IPS-20b (cell line): ENCODE measurements around the gene POLE3.
"Not testable (repeated sequence)": the region's sequence is repeated elsewhere in the genome, so short reads cannot be mapped to it uniquely, and the experiment has no call there.

Source experiments
- H3K27ac ChIP-seq: one replicate; pipeline ENCODE4 v1.5.1; 2013; ENCODE audit warnings: low read length
- H3K27me3 ChIP-seq: 2 replicates; pipeline ENCODE4 v1.6.1; 2013; ENCODE audit warnings: mild to moderate bottlenecking, low read length, inconsistent platforms; ENCODE audit not compliant: insufficient read depth
- H3K36me3 ChIP-seq: 2 replicates; pipeline ENCODE4 v1.6.1; 2013; ENCODE audit warnings: low read depth, mild to moderate bottlenecking, inconsistent platforms, low read length, moderate library complexity; ENCODE audit not compliant: insufficient read depth
- H3K4me1 ChIP-seq: 2 replicates; pipeline ENCODE4 v1.6.1; 2013; ENCODE audit warnings: mild to moderate bottlenecking, control low read depth, inconsistent platforms, low read length, moderate library complexity; ENCODE audit not compliant: insufficient read depth
- H3K4me3 ChIP-seq: 2 replicates; pipeline ENCODE4 v1.5.1; 2013; ENCODE audit warnings: mild to moderate bottlenecking, low read length, inconsistent platforms
- H3K9ac ChIP-seq: 2 replicates; pipeline ENCODE4 v1.6.1; 2013; ENCODE audit warnings: low read depth, mild to moderate bottlenecking, inconsistent platforms, low read length, moderate library complexity
- H3K9me3 ChIP-seq: 2 replicates; pipeline ENCODE4 v1.6.1; 2013; ENCODE audit warnings: mild to moderate bottlenecking, low read depth, low read length, inconsistent platforms; ENCODE audit not compliant: insufficient read depth

The POLE3 gene, protein sequence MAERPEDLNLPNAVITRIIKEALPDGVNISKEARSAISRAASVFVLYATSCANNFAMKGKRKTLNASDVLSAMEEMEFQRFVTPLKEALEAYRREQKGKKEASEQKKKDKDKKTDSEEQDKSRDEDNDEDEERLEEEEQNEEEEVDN

DNA sequence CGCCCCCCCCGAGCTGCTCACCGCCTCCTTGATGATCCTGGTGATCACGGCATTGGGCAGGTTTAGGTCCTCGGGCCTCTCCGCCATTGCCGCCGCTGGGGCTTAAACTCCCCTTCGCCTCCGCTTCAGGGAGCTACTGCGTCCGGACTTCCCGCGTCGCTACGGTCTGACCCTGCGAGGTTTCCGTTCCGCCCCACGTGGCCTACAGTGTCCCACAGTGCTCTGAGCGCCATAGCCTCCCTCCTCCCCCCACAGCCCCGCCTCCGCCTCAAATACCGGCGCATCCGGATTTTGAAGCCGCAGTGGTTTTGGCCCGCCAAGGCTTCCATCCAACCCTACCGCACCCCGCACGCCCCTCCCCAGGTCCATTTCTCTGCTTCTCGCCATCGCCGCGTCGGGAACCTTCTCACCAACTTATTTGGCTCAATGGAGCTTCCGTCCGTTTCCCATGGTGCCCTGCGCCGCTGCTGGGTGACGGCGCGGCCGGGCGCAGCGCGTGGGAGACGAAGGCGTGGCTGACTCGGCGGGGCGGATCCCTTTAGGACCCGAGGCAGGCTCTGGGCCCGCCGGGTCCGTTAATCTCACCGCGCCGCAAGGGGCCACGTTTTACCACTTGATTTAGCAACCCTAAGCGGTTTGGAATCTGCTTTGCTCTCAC lies at the start of gene POLE3, which contains the start of gene C9orf43:
POLE3 (minus strand) TSS at position 469 of the 658 bp plus-strand sequence; CDS start at position 87, 382 bp downstream.
C9orf43 (plus strand) TSS at position 541 of the 658 bp plus-strand sequence. CDS start 2,747 bp downstream, outside the sequence.
- Histone ChIP-seq H3K9me3 (no peaks in the 10 kb centered on the region), H3K27ac (peak within 1 kb of the TSS; percentile 96), H3K9ac (peak within 1 kb of the TSS; percentile 97), H3K27me3 (no peaks in the 10 kb centered on the region), H3K4me1 (peaks cover 3% of the 10 kb centered on the region; the same call in 1 of the 2 replicates), H3K36me3 (peaks cover 27% of the 10 kb centered on the region), H3K4me3 (peak within 1 kb of the TSS; percentile 94)

DNA sequence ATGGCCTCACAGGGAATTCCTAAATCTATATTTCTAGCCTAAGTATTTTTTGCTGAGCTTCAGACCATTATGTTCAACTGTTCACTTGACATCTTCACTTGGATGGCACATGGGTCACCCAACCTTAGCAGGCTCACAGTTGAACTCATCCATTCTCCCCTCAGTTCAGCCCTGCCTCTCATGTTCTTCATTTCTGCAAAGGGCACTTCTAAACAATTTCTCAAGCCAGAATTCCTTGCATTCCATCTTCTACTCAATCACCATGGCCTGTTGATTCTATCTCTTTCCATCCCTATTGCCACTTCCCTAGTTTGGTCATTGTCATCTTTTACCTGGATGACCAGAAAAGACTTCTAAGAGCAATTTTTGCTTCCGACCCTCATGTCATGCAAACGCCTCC lies 45.8 kb upstream of the POLE3 start:
- H3K9ac ChIP-seq: no peak overlapping the region
- H3K4me3 ChIP-seq: no peak overlapping the region
- peaks cover 6% of the 10 kb centered on the region; the same call in 1 of the 2 replicates for H3K27me3 ChIP-seq
- H3K9me3 ChIP-seq: no peaks in the 10 kb centered on the region
- no peak overlapping the region for H3K27ac ChIP-seq
- H3K36me3 ChIP-seq: no peaks in the 10 kb centered on the region
- H3K4me1 ChIP-seq: peaks cover 12% of the 10 kb centered on the region; the same call in 1 of the 2 replicates

DNA sequence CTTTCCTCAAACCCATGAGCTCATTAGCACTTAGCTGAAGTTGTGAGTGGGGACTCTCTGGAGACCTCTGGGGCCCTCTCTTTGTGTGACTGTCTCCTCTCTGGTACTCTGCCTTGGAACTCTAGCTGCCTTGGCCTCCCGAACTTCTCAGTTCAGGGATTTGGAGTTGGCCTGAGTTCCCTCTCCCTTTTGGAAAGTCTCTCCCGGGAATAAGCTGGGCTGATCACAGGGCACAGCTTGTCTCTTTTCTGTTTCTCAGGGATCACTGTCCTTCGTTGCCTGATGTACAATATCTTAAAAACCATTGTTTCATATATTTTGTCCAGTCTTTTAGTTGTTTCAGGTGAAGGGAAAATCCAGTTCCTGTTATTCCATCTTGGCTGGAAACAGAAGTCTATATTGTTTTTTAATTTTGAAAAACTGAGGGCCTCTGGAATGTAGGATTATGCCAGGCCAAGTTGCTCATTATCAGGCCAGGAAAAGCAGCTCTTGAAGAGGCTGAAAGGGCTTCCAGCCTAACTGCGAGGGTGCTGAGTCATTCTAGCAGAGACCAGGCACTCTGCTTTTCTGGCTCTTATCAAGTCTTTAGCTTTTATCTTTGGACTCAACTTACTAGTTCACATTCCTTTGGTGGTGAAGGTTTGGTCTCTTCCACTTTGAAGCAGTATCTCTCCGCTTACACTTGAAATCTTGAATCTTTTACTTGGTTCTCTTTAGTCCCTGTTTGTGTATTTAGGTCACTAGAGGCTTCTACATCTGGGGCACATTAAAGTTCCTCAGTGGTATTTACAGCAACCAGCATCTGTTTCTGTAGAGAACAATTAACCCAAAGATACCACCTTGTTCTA lies 44.7 kb upstream of the POLE3 start:
- no peak overlapping the region for H3K27ac ChIP-seq

DNA sequence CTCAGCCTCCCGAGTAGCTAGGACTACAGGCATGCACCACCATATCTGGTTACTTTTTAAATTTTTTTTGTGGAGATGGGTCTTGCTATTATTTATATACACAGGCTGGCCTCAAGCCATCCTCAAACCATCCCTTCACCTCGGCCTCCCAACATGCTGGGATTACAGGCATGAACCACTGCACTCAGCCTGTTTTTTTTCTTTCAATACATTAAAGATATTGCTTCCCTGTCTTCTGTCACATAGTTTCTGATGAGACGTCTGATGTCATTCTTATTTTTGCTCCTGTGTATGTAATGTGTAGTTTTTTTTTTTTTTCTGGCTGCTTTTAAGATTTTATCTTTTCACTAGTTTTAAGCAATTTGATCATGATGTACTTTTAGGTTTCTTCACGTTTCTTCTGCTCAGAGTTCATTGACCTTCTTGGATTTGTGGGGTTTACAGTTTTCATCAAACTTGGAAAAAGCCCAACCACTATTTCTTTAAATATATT lies 41.7 kb upstream of the POLE3 start:
- Histone ChIP-seq H3K4me1 (peaks cover 12% of the 10 kb centered on the region; the same call in 1 of the 2 replicates), H3K4me3 (no peak overlapping the region), H3K9ac (no peak overlapping the region), H3K27ac (no peak overlapping the region), H3K27me3 (no peaks in the 10 kb centered on the region), H3K36me3 (no peaks in the 10 kb centered on the region), H3K9me3 (no peaks in the 10 kb centered on the region)

More for the DNA sequence above, 44.7 kb upstream of the POLE3 start:
- Histone ChIP-seq H3K4me3 (no peak overlapping the region), H3K9me3 (no peaks in the 10 kb centered on the region), H3K27me3 (no peaks in the 10 kb centered on the region), H3K4me1 (peaks cover 12% of the 10 kb centered on the region; the same call in 1 of the 2 replicates), H3K36me3 (no peaks in the 10 kb centered on the region), H3K9ac (peak overlapping the region; percentile 38; the same call in 1 of the 2 replicates)

DNA sequence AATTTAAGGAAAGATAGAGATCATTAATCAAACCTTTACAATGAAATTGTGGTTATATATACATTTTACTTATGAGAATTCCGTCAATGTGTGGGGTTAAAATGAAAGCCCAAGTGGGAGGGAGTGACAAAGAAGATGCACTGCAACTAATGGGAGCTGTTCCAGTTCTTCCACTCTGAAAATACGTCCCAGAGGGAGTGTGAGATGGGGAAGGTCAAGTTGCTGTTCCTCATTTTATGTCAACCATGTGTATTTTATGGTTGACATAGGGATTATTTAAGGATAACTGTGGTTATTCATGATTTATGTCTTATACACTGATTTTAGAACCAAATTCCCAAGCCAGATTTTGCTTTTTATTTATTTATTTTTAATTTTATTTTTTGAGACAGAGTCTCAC lies 38.9 kb upstream of the POLE3 start:
- no peak overlapping the region for H3K4me3 ChIP-seq
- no peak overlapping the region for H3K9ac ChIP-seq
- no peak overlapping the region for H3K27ac ChIP-seq
- H3K9me3 ChIP-seq: no peaks in the 10 kb centered on the region
- no peaks in the 10 kb centered on the region for H3K36me3 ChIP-seq
- peaks cover 3% of the 10 kb centered on the region; the same call in 1 of the 2 replicates for H3K4me1 ChIP-seq
- H3K27me3 ChIP-seq: no peaks in the 10 kb centered on the region

DNA sequence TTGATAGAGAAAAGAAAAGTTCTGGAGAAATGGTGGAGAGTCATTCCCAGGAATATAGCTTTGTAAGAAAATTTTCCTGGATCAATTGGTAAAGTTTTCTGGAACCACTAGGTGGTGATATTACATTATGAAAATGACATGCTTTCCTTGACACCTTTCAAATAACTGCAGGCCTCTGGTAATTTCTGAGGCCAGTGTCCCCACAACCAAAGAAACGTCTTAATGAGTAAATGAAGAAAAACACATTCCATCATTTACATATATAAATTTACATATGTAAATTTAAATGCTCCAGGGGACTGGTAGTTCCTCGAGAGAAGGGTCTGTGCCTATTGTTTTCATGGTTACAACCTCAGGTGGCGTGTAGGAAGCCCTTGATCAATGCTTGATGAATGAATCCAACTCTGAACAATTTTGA lies 35.9 kb upstream of the POLE3 start:
- Histone ChIP-seq H3K27ac (no peak overlapping the region), H3K4me3 (no peak overlapping the region), H3K9me3 (no peaks in the 10 kb centered on the region), H3K9ac (no peak overlapping the region), H3K36me3 (no peaks in the 10 kb centered on the region), H3K27me3 (no peaks in the 10 kb centered on the region), H3K4me1 (peaks cover 3% of the 10 kb centered on the region; the same call in 1 of the 2 replicates)

DNA sequence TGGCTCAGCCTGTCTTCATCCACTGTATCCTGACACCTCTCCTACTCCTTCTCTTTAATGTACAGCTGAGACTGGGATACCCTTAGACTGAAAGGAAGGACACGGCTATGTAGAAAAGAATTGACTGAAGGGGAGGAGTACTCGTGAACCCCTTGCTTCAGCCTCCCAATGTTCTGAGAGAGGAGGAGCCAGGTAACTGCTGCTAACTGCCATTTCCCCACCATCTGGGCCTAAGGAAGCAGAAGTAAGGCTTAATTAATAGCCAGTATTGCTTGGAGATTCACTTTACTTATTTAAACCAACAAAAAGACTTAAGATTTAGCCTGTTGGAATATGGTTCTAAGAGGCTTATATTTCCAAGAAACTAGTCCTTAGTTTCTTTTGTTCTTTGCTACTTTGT lies 34.3 kb upstream of the POLE3 start:
- Histone ChIP-seq H3K9ac (no peak overlapping the region), H3K27ac (no peak overlapping the region), H3K36me3 (no peaks in the 10 kb centered on the region), H3K27me3 (no peaks in the 10 kb centered on the region), H3K4me3 (no peak overlapping the region), H3K9me3 (no peaks in the 10 kb centered on the region), H3K4me1 (peaks cover 3% of the 10 kb centered on the region; the same call in 1 of the 2 replicates)

DNA sequence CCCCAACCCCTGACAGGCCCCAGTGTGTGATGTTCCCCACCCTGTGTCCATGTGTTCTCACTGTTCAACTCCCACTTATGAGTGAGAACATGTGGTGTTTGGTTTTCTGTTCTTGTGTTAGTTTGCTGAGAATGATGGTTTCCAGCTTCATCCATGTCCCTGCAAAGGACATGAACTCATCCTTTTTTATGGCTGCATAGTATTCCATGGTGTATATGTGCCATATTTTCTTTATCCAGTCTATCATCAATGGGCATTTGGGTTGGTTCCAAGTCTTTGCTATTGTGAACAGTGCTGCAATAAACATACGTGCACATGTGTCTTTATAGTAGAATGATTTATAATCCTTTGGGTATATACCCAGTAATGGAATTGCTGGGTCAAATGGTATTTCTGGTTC lies 27.2 kb upstream of the POLE3 start:
- H3K36me3 ChIP-seq, H3K27me3 ChIP-seq, H3K9ac ChIP-seq, H3K4me1 ChIP-seq, H3K9me3 ChIP-seq, H3K4me3 ChIP-seq, H3K27ac ChIP-seq: not testable (repeated sequence)

DNA sequence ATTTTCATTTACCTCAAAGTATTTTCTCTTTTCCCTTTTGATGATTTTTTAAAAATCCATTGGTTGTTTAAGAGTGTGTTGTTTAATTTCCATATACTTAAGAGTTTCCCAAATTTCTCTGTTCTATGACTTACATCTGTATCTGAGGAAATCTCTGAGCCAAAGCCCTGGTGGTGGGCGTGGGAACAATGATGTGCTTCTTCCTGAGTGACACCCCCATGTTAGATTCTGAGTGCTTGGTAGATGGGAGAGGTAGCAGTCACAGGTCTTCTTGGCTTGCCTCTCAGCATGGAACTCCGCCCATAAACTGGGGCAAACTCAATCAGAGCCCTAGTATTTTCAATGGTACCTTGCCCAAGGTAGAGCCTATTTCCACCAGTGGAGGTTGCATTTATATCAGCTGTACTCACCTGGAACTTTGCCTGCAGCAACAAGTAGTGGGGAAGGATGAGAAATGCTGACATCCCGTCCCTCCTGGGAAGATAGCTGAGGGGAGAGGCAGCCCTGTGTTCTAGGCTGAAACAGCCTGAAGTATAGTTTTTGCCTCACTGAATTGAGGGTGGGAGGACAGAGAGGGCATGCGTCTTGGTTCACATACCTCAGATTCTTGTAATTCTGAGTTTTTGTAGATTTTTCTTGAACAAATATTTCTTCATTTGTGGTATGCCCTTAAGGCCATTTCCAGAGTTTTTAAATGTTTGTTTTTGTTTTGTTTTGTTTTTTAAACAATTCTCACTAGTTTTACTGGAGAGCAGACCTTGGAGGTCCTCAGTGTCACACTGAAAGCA lies 26.4 kb upstream of the POLE3 start:
- Histone ChIP-seq H3K9ac (no peak overlapping the region), H3K4me3 (no peak overlapping the region), H3K36me3 (no peaks in the 10 kb centered on the region), H3K9me3 (no peaks in the 10 kb centered on the region), H3K27ac (no peak overlapping the region), H3K27me3 (peaks cover 4% of the 10 kb centered on the region; the same call in 1 of the 2 replicates), H3K4me1 (no peaks in the 10 kb centered on the region)

DNA sequence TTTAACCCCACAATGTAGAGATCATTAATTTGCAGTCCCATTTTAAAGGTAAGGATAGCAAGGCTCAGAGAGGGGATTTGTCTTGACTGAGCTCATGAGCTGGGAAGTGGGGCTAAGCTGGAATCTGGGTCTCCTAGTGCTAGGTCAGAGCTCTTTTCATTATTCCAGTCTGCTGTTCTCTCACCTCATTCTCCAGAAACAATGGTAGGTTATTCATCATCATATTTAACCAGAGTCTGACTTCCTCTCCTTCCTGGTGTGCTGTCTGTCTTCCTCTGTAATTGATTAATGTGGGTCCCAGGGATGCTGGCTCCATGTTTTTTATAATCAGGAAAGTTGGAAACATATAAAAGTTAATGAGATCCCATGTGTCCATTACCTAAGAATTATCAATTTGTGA lies 20.7 kb upstream of the POLE3 start:
- Histone ChIP-seq H3K27ac (no peak overlapping the region), H3K27me3 (peaks cover 4% of the 10 kb centered on the region; the same call in 1 of the 2 replicates), H3K4me3 (no peak overlapping the region)

More for the DNA sequence above, 20.7 kb upstream of the POLE3 start:
- no peaks in the 10 kb centered on the region for H3K9me3 ChIP-seq
- no peaks in the 10 kb centered on the region for H3K36me3 ChIP-seq
- no peaks in the 10 kb centered on the region for H3K4me1 ChIP-seq
- no peak overlapping the region for H3K9ac ChIP-seq
